Muscle layer of colon (tissue), 2 donors: ENCODE results near the gene ACSF2.

Experiments used
- H3K27ac ChIP-seq: one replicate; pipeline ENCODE4 v1.7.0; 2013; ENCODE audit warnings: low read depth, mild to moderate bottlenecking, low read length, moderate library complexity
- H3K27me3 ChIP-seq, 2 donors: one replicate each; pipeline ENCODE4 v1.7.0; 2013; ENCODE audit warnings: low read length in 2 of 2, mild to moderate bottlenecking in 2 of 2; ENCODE audit not compliant: insufficient read depth in 2 of 2, control insufficient read depth in 1 of 2
- H3K36me3 ChIP-seq: one replicate; pipeline ENCODE4 v1.7.0; 2013; ENCODE audit warnings: mild to moderate bottlenecking, low read length; ENCODE audit not compliant: insufficient read depth
- H3K4me1 ChIP-seq: one replicate; pipeline ENCODE4 v1.7.0; 2013; ENCODE audit warnings: mild to moderate bottlenecking, low read length; ENCODE audit not compliant: insufficient read depth
- H3K4me3 ChIP-seq, 2 donors: one replicate each; pipeline ENCODE4 v1.7.0; 2013; ENCODE audit warnings: low read length in 2 of 2, low read depth in 1 of 2, mild to moderate bottlenecking in 1 of 2, moderate library complexity in 1 of 2
- H3K9ac ChIP-seq: one replicate; pipeline ENCODE4 v1.7.0; 2013; ENCODE audit warnings: low read length
- H3K9me3 ChIP-seq: one replicate; pipeline ENCODE4 v1.7.0; 2013; ENCODE audit warnings: mild to moderate bottlenecking, low read length
- donor health status: abdominal sarcoma.
- donor health status: Adenocarcinoma of cecum.

ACSF2 gene

DNA sequence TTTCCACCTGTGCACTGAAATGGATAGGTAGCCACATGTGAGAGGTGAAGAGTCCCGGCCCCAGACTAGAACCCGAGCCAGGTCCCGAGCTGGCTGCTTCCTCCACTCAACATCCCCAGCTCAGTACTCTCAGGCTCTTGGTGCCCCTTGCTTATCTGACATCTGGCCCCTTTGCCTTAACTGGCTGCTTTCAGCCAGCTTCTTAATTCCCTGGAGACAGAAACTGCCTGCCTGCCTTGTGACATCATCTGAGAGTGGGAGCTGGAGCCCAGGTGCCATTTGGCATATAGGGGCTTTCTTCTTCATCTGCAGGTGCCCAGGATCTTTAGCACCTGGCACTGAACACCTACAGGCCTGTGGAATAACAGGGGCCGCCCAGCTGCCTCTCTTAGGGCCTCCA lies 33.7 kb downstream of the ACSF2 start:
- Histone ChIP-seq H3K27me3 (no peaks in the 10 kb centered on the region), H3K4me3 (no peak overlapping the region), H3K27ac (no peak overlapping the region), H3K9ac (no peak overlapping the region), H3K9me3 (no peaks in the 10 kb centered on the region), H3K4me1 (no peaks in the 10 kb centered on the region), H3K36me3 (no peaks in the 10 kb centered on the region)

DNA sequence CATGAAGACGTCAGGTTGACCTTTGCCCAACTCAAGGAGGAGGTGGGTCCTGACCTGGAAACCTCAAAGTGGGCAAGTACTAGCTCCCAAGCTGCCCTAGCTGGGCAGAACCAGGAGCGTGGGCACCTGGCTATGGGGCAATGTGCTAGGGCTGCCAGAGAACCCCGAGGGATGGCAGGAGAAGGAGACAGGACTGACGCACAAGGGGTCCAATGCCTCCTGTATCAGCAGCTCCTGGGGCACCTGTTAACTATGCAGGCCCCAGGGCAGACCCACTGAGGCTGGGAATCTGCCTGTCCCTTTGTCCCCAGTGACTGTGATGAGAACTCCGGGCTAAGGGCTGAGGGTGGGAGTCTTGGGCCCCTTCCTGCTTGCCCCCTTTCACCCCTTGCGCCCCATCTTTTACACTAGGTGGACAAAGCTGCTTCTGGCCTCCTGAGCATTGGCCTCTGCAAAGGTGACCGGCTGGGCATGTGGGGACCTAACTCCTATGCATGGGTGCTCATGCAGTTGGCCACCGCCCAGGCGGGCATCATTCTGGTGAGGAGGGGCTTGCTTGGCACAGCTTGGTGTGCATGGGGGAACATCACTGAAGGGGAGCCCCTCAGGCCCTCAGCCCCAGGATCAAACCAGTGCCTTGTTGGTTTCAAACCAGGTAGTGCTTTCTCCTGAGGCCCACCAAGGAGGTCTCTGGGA lies 35.0 kb downstream of the ACSF2 start:
- Histone ChIP-seq H3K4me1 (no peaks in the 10 kb centered on the region), H3K36me3 (no peaks in the 10 kb centered on the region), H3K27me3 (no peaks in the 10 kb centered on the region), H3K4me3 (no peak overlapping the region), H3K9ac (no peak overlapping the region), H3K27ac (no peak overlapping the region), H3K9me3 (no peaks in the 10 kb centered on the region)

DNA sequence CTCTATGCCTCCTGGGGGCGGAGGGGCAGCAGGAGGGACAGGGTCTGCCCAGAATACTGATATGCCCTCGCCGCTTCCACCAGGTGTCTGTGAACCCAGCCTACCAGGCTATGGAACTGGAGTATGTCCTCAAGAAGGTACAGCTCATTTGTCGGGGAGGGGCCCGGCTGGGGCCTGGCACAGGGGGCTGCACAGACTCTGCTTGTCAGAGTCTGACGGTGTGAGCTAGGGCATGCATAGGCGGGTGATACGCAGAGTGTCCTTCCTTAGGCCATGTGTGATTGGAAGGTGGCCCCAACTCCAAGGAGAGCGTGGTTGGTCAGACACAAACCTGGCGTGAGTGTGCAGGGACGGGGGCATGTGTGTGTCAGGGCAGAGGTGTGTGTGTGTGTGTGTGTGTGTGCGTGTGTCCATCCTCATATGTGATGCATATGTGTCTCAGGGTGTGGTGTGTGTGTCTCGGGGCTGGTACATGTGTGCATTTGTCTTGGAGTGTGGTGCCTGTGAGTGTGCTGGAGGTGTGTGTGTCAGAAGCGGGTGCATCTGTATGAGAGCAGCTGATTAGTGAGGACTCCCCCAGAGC lies 35.6 kb downstream of the ACSF2 start:
- Histone ChIP-seq H3K4me3 (no peak overlapping the region), H3K36me3 (no peaks in the 10 kb centered on the region), H3K27me3 (no peaks in the 10 kb centered on the region), H3K9ac (no peak overlapping the region), H3K9me3 (no peaks in the 10 kb centered on the region), H3K4me1 (no peaks in the 10 kb centered on the region), H3K27ac (no peak overlapping the region)

DNA sequence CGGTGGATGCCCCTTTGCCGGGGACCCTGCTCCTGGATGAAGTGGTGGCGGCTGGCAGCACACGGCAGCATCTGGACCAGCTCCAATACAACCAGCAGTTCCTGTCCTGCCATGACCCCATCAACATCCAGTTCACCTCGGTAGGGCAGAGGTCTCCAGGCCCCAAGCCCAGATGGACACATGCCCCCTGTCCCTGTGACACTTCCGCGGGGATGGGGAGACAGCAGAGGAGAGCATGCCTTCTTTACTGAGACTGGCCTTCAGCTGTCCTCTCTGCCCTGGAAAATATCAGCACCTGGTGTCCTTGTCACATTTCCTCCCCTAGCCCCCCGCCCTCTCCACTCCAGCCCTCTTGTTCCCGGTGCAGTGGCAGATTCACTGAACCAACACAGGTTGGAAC lies 36.4 kb downstream of the ACSF2 start:
- Histone ChIP-seq H3K9ac (no peak overlapping the region), H3K27me3 (peaks cover 0 to 2% of the 10 kb centered on the region in 2 donors), H3K27ac (no peak overlapping the region), H3K36me3 (no peaks in the 10 kb centered on the region), H3K4me3 (no peak overlapping the region), H3K4me1 (no peaks in the 10 kb centered on the region), H3K9me3 (no peaks in the 10 kb centered on the region)

DNA sequence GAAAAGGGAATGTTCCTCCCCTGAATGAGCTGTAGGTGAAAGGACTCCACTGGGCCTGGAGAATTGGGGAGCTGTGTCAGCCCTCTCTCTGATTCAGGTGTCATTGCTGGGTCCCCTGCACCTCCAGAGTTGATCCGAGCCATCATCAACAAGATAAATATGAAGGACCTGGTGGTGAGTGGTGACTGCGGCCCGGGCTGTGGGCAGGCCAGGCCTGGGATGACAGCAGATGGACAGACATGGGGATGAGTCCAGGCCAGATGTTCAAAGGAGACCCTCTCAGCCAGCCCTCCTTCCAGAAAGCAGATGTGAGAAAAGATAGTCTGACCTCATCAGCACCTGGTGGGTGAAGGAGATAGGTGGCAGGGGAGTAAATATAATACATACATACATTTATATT lies 38.1 kb downstream of the ACSF2 start:
- Histone ChIP-seq H3K9ac (no peak overlapping the region), H3K4me3 (no peak overlapping the region), H3K27me3 (peaks cover 11 to 17% of the 10 kb centered on the region in 2 donors), H3K27ac (no peak overlapping the region), H3K9me3 (no peaks in the 10 kb centered on the region), H3K36me3 (no peaks in the 10 kb centered on the region), H3K4me1 (peaks cover 4% of the 10 kb centered on the region)

DNA sequence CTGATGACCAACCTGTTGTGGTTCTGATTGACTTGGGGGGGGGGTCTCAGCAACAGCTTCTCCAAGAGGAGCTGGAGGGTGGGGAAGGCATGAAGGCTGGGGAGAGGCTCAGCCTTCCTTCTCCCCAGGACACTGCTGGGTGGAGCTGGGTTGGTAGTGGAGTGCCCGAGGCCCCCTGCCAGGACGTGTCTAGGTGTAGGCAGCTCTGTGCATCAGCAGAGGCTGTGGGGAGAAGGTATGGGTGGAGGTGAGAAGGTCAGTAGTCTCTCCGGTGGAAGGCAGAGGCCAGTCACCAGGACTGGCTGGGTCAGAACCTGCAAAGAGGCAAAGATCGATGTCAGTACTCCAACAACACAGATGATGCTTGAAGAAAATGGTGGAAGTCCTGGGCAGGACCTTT lies 38.7 kb downstream of the ACSF2 start:
- peaks cover 11 to 17% of the 10 kb centered on the region in 2 donors for H3K27me3 ChIP-seq
- no peak overlapping the region for H3K9ac ChIP-seq
- no peak overlapping the region for H3K27ac ChIP-seq
- no peak overlapping the region for H3K4me3 ChIP-seq
- H3K4me1 ChIP-seq, result peaks cover 9% of the 10 kb centered on the region
- no peaks in the 10 kb centered on the region for H3K36me3 ChIP-seq
- no peaks in the 10 kb centered on the region for H3K9me3 ChIP-seq

DNA sequence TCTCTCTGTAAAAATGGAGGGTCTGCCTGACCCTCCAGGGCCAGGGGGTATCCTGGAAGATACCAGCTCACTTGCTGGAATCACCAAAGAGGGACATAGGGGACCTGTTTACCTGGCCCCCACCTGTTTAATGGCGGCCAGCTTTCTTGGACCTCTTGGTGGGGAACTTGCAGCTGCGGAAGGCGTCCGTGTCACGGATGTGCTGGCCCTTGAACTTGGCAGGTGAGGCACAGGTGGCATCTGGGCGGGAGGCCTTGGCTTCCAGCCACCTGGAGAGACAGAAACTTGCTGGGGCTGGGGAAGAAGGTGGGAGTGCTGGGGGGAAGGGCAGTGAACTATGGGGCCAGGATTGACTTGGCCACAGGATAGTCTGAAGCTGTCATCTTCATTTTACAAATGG lies 39.2 kb downstream of the ACSF2 start:
- Histone ChIP-seq H3K4me1 (peaks cover 9% of the 10 kb centered on the region), H3K36me3 (no peaks in the 10 kb centered on the region), H3K9me3 (no peaks in the 10 kb centered on the region), H3K27me3 (peaks cover 11 to 17% of the 10 kb centered on the region in 2 donors), H3K4me3 (no peak overlapping the region), H3K27ac (no peak overlapping the region), H3K9ac (no peak overlapping the region)

DNA sequence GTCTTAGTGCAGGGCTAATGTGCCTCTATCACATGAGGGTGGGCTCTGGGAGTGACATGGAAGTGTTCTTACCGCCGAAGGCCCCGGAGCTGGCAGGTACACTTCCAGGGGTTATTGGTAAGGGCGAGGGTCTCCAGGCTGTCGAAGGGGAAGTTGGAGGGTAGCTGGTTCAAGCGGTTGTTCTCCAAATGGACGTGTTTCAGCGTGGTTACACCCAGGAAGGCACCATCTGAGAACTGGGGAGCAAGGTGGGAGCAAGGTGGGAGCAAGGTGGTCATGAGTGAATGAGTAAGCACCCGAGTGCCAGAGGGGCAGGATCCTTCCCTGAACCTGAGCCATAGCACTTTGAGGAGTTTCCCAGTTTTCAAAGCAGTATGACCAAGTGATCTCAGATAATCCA lies 39.6 kb downstream of the ACSF2 start:
- no peak overlapping the region for H3K4me3 ChIP-seq
- no peaks in the 10 kb centered on the region for H3K9me3 ChIP-seq
- H3K36me3 ChIP-seq, result no peaks in the 10 kb centered on the region
- peaks cover 9% of the 10 kb centered on the region for H3K4me1 ChIP-seq
- no peak overlapping the region for H3K27ac ChIP-seq
- H3K27me3 ChIP-seq, result peaks cover 11 to 17% of the 10 kb centered on the region in 2 donors
- H3K9ac ChIP-seq, result no peak overlapping the region

DNA sequence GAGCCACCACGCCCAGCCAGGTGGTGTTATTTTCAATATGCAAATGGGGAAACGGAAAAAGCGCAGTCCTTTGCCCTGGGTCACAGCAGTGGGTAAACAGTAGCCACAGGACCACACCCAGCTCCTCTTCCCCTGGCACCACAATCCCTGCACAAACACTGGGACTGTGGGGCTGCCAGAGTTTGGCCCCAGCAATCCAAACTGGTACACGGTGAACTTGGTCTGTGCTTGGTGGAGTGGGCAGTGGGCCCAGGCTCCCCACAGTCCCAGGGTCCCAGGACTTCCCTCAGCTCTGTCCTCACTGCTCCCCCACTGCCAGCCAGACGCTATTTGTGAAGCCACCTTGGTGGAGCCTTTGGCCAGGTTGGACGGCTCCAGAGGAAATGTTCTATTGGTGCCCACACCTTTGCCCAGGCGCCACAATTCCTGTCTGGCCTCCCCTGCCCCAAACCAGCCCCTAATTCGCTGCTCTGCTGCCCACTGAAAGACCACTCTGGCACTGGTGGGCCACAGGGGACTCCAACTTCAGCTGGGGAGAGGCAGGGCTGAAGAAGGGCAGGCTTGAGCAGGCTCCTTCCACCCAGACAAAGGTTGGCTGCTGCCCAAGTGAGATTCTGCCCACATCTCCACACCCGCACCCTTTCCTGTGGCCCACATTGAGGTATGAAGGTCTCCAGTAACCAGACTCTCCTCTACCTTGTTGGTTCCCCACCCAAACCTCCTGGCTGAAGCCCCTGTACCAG lies 40.5 kb downstream of the ACSF2 start:
- Histone ChIP-seq H3K9me3 (no peaks in the 10 kb centered on the region), H3K9ac (no peak overlapping the region), H3K4me1 (peaks cover 9% of the 10 kb centered on the region), H3K27ac (no peak overlapping the region), H3K27me3 (peaks cover 11 to 17% of the 10 kb centered on the region in 2 donors), H3K36me3 (no peaks in the 10 kb centered on the region), H3K4me3 (no peak overlapping the region)

DNA sequence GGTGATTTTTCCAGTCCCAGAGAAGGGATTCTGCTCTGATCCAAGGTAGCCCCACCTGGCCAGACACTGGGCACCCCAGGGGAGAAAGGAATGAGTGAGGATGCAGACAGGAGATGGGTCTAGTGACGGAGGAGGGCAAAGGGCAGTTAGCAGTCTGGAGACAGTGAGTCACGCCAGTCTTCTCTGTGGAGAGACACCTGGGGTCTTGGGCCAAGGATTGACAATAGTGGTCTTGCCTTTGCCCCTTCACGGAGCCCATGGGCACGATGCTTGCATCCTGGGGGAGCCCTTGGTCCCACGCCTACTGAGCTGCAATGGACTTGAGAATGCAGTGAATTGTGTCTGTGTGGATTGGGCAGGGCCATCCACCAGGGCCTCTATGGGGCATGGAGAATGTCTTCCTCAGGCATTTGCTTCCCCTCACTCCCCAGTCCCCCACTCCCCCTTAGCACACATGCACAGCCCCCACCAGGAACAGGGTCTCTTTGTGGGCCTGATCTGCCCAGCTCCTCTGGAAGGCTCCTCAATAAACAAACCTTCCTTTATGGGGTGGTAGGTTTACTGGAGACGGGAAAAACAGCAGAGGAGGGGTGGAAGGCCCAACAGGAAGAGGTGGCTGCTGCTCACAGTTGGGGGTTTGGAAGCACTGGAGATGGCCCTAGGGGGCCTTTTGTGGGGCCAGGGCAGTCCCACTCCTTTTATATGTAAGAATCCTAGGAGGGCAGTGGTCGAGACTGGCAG lies 41.3 kb downstream of the ACSF2 start:
- Histone ChIP-seq H3K4me3 (no peak overlapping the region), H3K36me3 (no peaks in the 10 kb centered on the region), H3K4me1 (peaks cover 9% of the 10 kb centered on the region), H3K9ac (no peak overlapping the region), H3K27me3 (peaks cover 11 to 17% of the 10 kb centered on the region in 2 donors), H3K27ac (no peak overlapping the region), H3K9me3 (no peaks in the 10 kb centered on the region)

DNA sequence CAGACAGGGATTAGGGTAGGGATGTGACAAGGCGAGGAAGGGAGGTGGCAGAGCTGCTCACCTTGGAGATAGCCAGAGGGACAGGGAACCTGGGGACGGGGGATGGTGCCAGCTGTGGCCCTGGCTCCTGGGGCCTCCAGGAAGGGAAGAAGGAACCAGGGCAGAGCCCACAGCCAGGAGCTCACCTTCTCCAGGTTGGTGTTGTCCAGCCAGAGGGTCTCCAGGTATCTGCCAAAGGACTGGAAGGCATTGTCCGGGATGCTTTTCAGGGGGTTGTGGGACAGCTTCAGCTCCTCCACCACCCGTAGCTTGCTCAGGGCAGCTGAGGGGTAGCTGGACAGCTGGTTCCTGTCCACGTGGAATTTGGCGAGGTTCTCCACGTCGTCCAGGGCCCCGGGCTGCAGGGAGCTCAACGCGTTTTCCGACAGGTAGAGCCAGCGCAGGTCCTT lies 41.9 kb downstream of the ACSF2 start:
- no peak overlapping the region for H3K4me3 ChIP-seq
- H3K4me1 ChIP-seq, result peaks cover 9% of the 10 kb centered on the region
- no peaks in the 10 kb centered on the region for H3K9me3 ChIP-seq
- H3K9ac ChIP-seq, result no peak overlapping the region
- H3K36me3 ChIP-seq, result no peaks in the 10 kb centered on the region
- H3K27me3 ChIP-seq, result peaks cover 11 to 17% of the 10 kb centered on the region in 2 donors
- no peak overlapping the region for H3K27ac ChIP-seq
